HepG2 (cell line): ENCODE results near the gene MAGI1. TPM values are rescaled to one million over a fixed set of nuclear protein-coding genes. Genes with fewer than 3 reads are reported as not detected.

Experiments
- ADNP ChIP-seq: sonication (generic); formaldehyde crosslinking; IDR thresholded peaks from 2 replicates; pipeline ENCODE4 v1.4.0; 2020; ENCODE audit warnings: missing genetic modification reagents
- HMG20A ChIP-seq: IDR thresholded peaks from 2 replicates; pipeline ENCODE4 v1.6.1; 2016; ENCODE audit warnings: borderline replicate concordance
- KAT8 ChIP-seq: IDR thresholded peaks from 2 replicates; pipeline ENCODE4 v1.6.1; 2016; ENCODE audit warnings: missing genetic modification reagents, missing compliant biosample characterization
- KDM2A ChIP-seq: sonication (generic); formaldehyde crosslinking; IDR thresholded peaks from 2 replicates; pipeline ENCODE4 v1.4.0; 2020; ENCODE audit warnings: low read depth, missing genetic modification reagents, borderline replicate concordance
- MED13 ChIP-seq: sonication (generic); formaldehyde crosslinking; IDR thresholded peaks from 2 replicates; pipeline ENCODE4 v1.5.0; 2020; ENCODE audit warnings: missing genetic modification reagents
- MTF2 ChIP-seq: sonication (generic); formaldehyde crosslinking; IDR thresholded peaks from 2 replicates; pipeline ENCODE4 v1.5.0; 2020; ENCODE audit warnings: missing genetic modification reagents, borderline replicate concordance
- NFE2L1 ChIP-seq: sonication (generic); formaldehyde crosslinking; IDR thresholded peaks from 2 replicates; pipeline ENCODE4 v1.4.0; 2020; ENCODE audit warnings: missing genetic modification reagents, mild to moderate bottlenecking, borderline replicate concordance
- NR2C2 ChIP-seq: sonication (generic); formaldehyde crosslinking; IDR thresholded peaks from 2 replicates; pipeline ENCODE4 v1.4.0; 2020; ENCODE audit warnings: missing genetic modification reagents, mild to moderate bottlenecking, moderate library complexity, borderline replicate concordance
- SKI ChIP-seq: fragments of 450-650 bp; IDR thresholded peaks from one replicate; pipeline ENCODE4 v1.6.1; 2018; ENCODE audit warnings: mild to moderate bottlenecking; ENCODE audit not compliant: partially characterized antibody
- SSRP1 ChIP-seq: IDR thresholded peaks from 2 replicates; pipeline ENCODE4 v1.6.1; 2016; ENCODE audit warnings: control low read depth
- ZNF180 ChIP-seq: sonication (generic); formaldehyde crosslinking; IDR thresholded peaks from 2 replicates; pipeline ENCODE4 v1.4.0; 2020; ENCODE audit warnings: low read depth, missing genetic modification reagents, borderline replicate concordance
- ZNF234 ChIP-seq: sonication (generic); formaldehyde crosslinking; conservative IDR thresholded peaks from 2 replicates; pipeline ENCODE4 v1.5.1; 2020; ENCODE audit warnings: mild to moderate bottlenecking, missing genetic modification reagents
- ZNF24 ChIP-seq: fragments of 450-650 bp; IDR thresholded peaks from 2 replicates; pipeline ENCODE4 v1.6.1; 2017; ENCODE audit warnings: antibody characterized with exemption, mild to moderate bottlenecking
- ZNF30 ChIP-seq: sonication (generic); formaldehyde crosslinking; IDR thresholded peaks from 2 replicates; pipeline ENCODE4 v1.5.0; 2020; ENCODE audit warnings: mild to moderate bottlenecking, missing genetic modification reagents
- ZNF512B ChIP-seq: sonication (generic); formaldehyde crosslinking; IDR thresholded peaks from 2 replicates; pipeline ENCODE4 v1.5.1; 2020; ENCODE audit warnings: missing genetic modification reagents, mild to moderate bottlenecking, borderline replicate concordance
- ZNF550 ChIP-seq: sonication (generic); formaldehyde crosslinking; IDR thresholded peaks from 2 replicates; pipeline ENCODE4 v1.4.0; 2020; ENCODE audit warnings: mild to moderate bottlenecking, missing genetic modification reagents, borderline replicate concordance
- ZNF7 ChIP-seq: IDR thresholded peaks from 2 replicates; pipeline ENCODE4 v1.6.1; 2016; ENCODE audit warnings: missing biosample characterization, missing genetic modification reagents
- polyA plus RNA-seq, 8 experiments: library from polyadenylated mRNA; depleted of rRNA in 3 of 8; stranded (reverse) in 7 of 8; unstranded in 1 of 8; fragments of >200 nt; fragmentation: Illumina TruSeq in 4 of 8; extraction: Trizol in 4 of 8; gene quantifications; 2 replicates each; pipeline versions ENCODE4 v1.2.1 to v1.2.3, GENCODE V29; 2011 to 2016; ENCODE audit warnings: low read depth in 4 of 8, missing spikeins in 1 of 8, mixed read lengths in 1 of 8; ENCODE audit not compliant: insufficient read depth in 1 of 8
- total RNA-seq, 5 experiments: library from RNA; depleted of rRNA; stranded (reverse); fragments of >200 nt; fragmentation: Illumina TruSeq; extraction: Trizol; gene quantifications; 2 replicates each; pipeline ENCODE4 v1.2.3, GENCODE V29; 2016; ENCODE audit warnings: low read depth in 1 of 5
- TF ChIP-seq, protein P1 (sequence below), 2 experiments: IDR thresholded peaks; 2 replicates each; pipeline ENCODE4 v1.6.1; 2011 to 2012; ENCODE audit warnings: low read length in 2 of 2, borderline replicate concordance in 1 of 2, low read depth in 1 of 2, mild to moderate bottlenecking in 1 of 2, moderate library complexity in 1 of 2
- TF ChIP-seq, protein P2 (sequence below): sonication (generic); formaldehyde crosslinking; conservative IDR thresholded peaks from 2 replicates; pipeline ENCODE4 v1.4.0; 2020; ENCODE audit warnings: mild to moderate bottlenecking, missing genetic modification reagents, moderate library complexity
- TF ChIP-seq, protein P3 (sequence below): IDR thresholded peaks from 2 replicates; pipeline ENCODE4 v1.6.1; 2016; ENCODE audit warnings: missing compliant biosample characterization, missing genetic modification reagents, borderline replicate concordance

Gene MAGI1
- total and polyA plus RNA-seq, 2 of the 13 experiments (the other 11 are each of a cell fraction or from before 2014, with no cell fraction given) = 22.2 to 26.0 TPM

DNA sequence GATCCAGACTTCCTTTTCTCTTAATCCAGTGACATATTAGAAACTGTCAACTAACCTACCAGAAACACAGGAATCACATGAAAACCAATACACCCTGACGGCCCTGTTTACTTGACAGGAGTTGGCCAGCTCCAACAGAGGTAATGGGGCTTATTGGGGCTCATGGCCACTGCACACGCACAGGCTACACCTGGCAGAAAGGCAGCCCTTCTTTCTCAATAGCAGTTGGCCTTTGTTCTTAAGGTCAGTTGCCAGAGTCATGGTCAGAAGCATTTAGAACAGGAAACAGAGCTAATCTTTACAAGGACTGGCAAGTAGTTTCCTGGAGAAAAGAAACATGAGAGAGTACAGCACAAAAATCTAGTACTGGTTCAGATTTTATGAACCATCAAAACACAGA lies 181.8 kb downstream of the MAGI1 start (continued):
- TF ChIP-seq, protein P1, sequence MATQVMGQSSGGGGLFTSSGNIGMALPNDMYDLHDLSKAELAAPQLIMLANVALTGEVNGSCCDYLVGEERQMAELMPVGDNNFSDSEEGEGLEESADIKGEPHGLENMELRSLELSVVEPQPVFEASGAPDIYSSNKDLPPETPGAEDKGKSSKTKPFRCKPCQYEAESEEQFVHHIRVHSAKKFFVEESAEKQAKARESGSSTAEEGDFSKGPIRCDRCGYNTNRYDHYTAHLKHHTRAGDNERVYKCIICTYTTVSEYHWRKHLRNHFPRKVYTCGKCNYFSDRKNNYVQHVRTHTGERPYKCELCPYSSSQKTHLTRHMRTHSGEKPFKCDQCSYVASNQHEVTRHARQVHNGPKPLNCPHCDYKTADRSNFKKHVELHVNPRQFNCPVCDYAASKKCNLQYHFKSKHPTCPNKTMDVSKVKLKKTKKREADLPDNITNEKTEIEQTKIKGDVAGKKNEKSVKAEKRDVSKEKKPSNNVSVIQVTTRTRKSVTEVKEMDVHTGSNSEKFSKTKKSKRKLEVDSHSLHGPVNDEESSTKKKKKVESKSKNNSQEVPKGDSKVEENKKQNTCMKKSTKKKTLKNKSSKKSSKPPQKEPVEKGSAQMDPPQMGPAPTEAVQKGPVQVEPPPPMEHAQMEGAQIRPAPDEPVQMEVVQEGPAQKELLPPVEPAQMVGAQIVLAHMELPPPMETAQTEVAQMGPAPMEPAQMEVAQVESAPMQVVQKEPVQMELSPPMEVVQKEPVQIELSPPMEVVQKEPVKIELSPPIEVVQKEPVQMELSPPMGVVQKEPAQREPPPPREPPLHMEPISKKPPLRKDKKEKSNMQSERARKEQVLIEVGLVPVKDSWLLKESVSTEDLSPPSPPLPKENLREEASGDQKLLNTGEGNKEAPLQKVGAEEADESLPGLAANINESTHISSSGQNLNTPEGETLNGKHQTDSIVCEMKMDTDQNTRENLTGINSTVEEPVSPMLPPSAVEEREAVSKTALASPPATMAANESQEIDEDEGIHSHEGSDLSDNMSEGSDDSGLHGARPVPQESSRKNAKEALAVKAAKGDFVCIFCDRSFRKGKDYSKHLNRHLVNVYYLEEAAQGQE (IDR thresholded peaks at IDR 0.05; ENCODE audit: borderline replicate concordance in 1 of 2, low read depth in 1 of 2, low read length in 2 of 2) = no peak
- no peak for TF ChIP-seq NFE2L1 (CRISPR knock-in tag)
- TF ChIP-seq ZNF24 = no peak
- peak; percentile 29; the same call in 1 of the 2 replicates for TF ChIP-seq HMG20A (CRISPR knock-in tag)
- no peak for TF ChIP-seq MED13 (CRISPR knock-in tag)
- no peak for TF ChIP-seq ZNF7 (CRISPR knock-in tag)
- TF ChIP-seq KAT8 (CRISPR knock-in tag) = no peak
- TF ChIP-seq, protein P2, sequence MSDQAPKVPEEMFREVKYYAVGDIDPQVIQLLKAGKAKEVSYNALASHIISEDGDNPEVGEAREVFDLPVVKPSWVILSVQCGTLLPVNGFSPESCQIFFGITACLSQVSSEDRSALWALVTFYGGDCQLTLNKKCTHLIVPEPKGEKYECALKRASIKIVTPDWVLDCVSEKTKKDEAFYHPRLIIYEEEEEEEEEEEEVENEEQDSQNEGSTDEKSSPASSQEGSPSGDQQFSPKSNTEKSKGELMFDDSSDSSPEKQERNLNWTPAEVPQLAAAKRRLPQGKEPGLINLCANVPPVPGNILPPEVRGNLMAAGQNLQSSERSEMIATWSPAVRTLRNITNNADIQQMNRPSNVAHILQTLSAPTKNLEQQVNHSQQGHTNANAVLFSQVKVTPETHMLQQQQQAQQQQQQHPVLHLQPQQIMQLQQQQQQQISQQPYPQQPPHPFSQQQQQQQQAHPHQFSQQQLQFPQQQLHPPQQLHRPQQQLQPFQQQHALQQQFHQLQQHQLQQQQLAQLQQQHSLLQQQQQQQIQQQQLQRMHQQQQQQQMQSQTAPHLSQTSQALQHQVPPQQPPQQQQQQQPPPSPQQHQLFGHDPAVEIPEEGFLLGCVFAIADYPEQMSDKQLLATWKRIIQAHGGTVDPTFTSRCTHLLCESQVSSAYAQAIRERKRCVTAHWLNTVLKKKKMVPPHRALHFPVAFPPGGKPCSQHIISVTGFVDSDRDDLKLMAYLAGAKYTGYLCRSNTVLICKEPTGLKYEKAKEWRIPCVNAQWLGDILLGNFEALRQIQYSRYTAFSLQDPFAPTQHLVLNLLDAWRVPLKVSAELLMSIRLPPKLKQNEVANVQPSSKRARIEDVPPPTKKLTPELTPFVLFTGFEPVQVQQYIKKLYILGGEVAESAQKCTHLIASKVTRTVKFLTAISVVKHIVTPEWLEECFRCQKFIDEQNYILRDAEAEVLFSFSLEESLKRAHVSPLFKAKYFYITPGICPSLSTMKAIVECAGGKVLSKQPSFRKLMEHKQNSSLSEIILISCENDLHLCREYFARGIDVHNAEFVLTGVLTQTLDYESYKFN (CRISPR knock-in tag) = peak; percentile 70
- TF ChIP-seq ZNF30 (CRISPR knock-in tag) = no peak
- no peak for TF ChIP-seq ZNF180 (CRISPR knock-in tag)
- no peak for TF ChIP-seq ADNP
- TF ChIP-seq ZNF550 (CRISPR knock-in tag) = no peak
- TF ChIP-seq, protein P3, sequence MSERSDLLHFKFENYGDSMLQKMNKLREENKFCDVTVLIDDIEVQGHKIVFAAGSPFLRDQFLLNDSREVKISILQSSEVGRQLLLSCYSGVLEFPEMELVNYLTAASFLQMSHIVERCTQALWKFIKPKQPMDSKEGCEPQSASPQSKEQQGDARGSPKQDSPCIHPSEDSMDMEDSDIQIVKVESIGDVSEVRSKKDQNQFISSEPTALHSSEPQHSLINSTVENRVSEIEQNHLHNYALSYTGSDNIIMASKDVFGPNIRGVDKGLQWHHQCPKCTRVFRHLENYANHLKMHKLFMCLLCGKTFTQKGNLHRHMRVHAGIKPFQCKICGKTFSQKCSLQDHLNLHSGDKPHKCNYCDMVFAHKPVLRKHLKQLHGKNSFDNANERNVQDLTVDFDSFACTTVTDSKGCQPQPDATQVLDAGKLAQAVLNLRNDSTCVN (CRISPR knock-in tag) = no peak
- no peak for TF ChIP-seq MTF2 (CRISPR knock-in tag)
- no peak for TF ChIP-seq ZNF512B (CRISPR knock-in tag)
- no peak for TF ChIP-seq KDM2A (CRISPR knock-in tag)
- no peak for TF ChIP-seq SKI
- TF ChIP-seq ZNF234 = no peak
- no peak for TF ChIP-seq SSRP1 (CRISPR knock-in tag)
- TF ChIP-seq NR2C2 (CRISPR knock-in tag) = 0 out of 2 replicates have a peak, but pooled peaks have one; percentile 15
